Fibroblast of pulmonary artery (primary cell): ENCODE results near the gene FAM120A.

Experiments used
- DNase-seq: peaks from one replicate; pipeline ENCODE4 v3.0.0-alpha.2; 2010; ENCODE audit warnings: low read depth
- H3K4me3 ChIP-seq: replicated peaks from 2 replicates; pipeline ENCODE4 v1.5.1; 2011; ENCODE audit warnings: low read depth, mild to moderate bottlenecking, control low read depth, low read length, moderate library complexity
- CTCF ChIP-seq: IDR thresholded peaks from 2 replicates; pipeline ENCODE4 v1.5.1; 2011; ENCODE audit warnings: mild to moderate bottlenecking, control low read depth, low read length, inconsistent platforms; ENCODE audit errors: missing control alignments

The FAM120A gene

GRCh38 chr9:93533863-93534262, 82.4 kb downstream of the FAM120A start:
- H3K4me3 ChIP-seq = no peak overlapping the region
- no peak for TF ChIP-seq CTCF
- DNase-seq = no peak

- no peak for DNase-seq
- no peak for TF ChIP-seq CTCF
- no peak overlapping the region for H3K4me3 ChIP-seq
These were observed 84.7 kb downstream of the FAM120A start for GRCh38 chr9:93536167-93536566.

- TF ChIP-seq CTCF = no peak
- no peak for DNase-seq
- no peak overlapping the region for H3K4me3 ChIP-seq
These were observed 85.4 kb downstream of the FAM120A start for GRCh38 chr9:93536874-93537273.

GRCh38 chr9:93540305-93540704, 88.8 kb downstream of the FAM120A start:
- no peak for DNase-seq
- no peak overlapping the region for H3K4me3 ChIP-seq
- TF ChIP-seq CTCF = no peak

GRCh38 chr9:93541005-93541404, 89.5 kb downstream of the FAM120A start:
- no peak for TF ChIP-seq CTCF
- no peak overlapping the region for H3K4me3 ChIP-seq
- DNase-seq = no peak

GRCh38 chr9:93541581-93542349, 90.3 kb downstream of the FAM120A start:
- no peak for TF ChIP-seq CTCF
- H3K4me3 ChIP-seq = no peak overlapping the region
- DNase-seq = no peak

GRCh38 chr9:93543117-93543516, 91.6 kb downstream of the FAM120A start:
- no peak overlapping the region for H3K4me3 ChIP-seq
- no peak for DNase-seq
- TF ChIP-seq CTCF = no peak
